GM12874 (cell line): Measurements from ENCODE around the gene NFIB.

Source experiments
- CTCF ChIP-seq: IDR thresholded peaks from 2 replicates; pipeline ENCODE4 v1.5.1; 2011; ENCODE audit warnings: low read depth, mild to moderate bottlenecking, control low read depth, low read length, moderate library complexity; ENCODE audit not compliant: insufficient read depth

Gene NFIB

DNA sequence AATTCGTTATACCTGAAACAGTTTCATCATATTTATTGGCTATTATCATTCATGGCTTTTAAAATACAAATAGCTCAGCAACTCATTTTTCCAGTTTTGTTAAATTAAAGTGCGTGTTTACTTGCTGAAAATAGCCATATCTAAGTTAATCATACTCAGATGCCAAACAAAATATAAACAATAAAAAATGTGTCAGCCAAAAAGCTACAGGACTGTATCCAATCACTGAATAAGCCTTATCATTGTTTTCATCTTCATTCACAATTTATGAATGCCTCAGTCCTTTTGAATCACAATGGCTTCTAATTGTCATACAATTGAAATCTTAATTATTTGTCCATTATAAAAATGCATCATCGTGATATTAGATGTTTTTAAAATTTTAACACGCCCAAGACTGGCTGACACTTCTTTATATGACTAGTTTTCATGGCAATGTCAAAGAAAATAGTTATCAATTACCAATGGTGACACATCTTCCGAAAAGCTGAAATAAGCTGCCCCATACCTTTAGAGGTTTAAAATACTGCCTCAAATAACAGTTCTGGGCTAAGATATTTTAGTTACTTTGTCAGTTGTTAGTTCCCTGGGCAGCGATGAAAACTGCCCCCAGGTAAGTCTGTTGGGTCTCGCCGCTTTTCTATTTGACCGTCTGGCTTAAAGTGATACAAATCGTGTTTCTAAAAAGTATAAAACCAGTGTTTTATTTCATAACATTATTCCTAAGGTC is 1.8 kb downstream of the NFIB start:
- TF ChIP-seq CTCF, result no peak

DNA sequence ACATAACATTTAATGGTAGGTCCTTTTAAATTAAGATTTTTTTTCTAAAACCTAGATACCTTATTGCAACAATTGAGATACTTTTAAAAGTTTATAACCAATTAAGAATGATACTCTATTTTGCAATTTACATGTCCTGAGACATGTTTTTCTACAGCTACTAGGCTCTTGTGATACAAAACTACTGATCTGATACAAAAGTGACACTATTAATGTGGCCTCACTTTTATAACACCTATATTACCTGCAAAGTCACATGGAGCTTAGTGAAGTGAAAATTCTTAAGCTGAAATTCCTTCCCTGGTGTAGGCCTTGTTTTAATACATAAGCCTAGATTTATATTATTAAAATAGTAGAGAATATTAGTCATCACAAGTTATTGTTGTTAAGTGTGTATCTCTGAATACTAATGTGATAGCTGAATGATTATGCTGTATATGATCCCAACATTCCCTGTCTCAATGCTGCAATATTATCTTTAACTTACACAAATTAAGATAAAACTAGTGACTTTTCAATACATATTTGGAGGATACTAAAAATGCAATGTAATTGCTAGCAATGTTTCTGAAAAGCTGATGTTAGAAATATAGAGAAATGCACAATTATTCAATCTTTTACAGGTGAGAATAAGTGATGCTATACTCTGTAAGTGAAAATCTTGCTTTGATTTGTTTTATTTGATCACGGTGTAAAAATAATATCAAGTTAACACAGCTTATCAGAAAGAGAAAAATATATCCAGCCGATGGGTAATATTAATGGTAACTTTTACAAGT is 2.6 kb downstream of the NFIB start:
- TF ChIP-seq CTCF, result no peak

DNA sequence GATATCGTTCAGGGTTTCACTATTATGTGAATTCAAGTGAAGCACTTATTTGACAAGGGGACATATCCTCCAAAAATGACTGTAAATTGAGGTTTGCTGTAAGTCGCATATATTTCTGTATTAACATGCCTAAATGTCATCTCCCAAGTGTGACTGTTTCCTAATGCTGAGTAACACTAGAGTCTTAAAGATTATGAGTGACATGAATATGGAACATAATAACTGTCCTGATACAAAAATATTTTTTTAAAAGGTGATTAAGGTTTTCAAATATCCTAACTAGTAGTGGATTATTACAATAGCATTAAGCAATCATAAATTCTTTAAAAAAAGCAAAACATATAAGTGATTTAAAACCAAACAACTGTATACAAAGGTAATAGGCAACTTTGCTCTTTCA is 3.6 kb downstream of the NFIB start:
- TF ChIP-seq CTCF, result no peak

- TF ChIP-seq CTCF, result no peak
Measured at GRCh38 chr9:14309403-14309802, 4.5 kb downstream of the NFIB start.

- TF ChIP-seq CTCF, result no peak
Measured at GRCh38 chr9:14308853-14309145, 5.1 kb downstream of the NFIB start.

DNA sequence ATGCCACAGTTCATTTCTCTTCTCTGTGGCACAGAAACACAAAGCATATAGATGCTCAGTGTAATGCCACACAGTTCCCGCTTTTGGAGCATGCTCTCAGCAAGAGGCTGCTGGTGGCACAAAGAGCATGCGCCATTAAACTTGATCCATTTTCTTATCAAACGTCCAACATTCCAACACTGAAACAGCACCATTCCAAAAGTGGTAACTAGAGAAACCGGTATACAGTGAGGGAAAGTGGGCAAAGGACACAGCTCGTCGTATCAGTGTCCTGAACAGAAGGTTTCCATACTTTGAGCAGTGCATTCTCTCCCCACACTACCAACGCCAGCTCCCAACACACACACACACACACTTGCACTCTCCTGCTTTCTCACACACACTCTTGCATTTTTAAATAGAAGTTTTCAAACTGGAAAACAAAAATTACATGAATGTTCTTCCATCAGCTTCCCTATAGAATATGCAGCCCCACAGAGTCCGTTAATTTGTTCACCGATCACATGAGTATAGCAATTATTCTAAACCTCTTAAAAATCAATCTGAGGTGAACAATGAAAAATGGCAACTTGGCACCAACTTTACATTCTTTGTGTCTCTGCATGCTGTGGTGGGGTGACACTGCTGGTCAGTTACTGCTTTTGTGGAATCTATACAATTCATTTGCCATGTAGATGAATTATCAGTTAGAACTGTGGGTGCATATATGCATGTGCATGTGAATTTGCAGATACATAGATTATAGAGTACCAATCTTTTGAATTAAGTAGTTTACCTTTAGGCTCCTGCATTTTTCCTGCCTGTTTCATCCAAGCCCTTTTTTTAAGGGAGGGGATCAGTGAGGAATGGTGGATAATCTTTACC is 5.7 kb downstream of the NFIB start:
- no peak for TF ChIP-seq CTCF
